ENCODE measurements around the gene CELA2A.
"Not testable (repeated sequence)": the region's sequence is repeated elsewhere in the genome, so short reads cannot be mapped to it uniquely, and the experiment has no call there.

DNA sequence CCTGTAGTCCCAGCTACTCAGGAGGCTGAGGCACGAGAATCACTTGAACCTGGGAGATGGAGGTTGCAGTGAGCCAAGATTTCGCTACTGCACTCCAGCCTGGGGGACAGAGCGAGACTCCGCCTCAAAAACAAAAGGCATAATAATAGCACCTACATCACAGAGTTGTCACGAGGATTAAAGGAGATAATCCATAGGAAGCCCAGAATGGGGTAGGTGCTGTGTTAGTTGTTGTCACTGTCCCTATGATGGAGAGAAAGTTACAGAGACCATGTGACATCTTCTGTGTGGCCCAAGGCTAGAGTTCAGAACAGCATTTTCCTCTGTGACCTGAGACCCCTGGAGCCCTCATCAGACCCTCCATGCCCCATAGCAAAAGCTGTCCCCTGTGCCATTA is 7.4 kb downstream of the CELA2A start:
- TF ChIP-seq POLR2AphosphoS5 (IDR thresholded peaks at IDR 0.05), result not testable (repeated sequence)
- TF ChIP-seq, protein P1, sequence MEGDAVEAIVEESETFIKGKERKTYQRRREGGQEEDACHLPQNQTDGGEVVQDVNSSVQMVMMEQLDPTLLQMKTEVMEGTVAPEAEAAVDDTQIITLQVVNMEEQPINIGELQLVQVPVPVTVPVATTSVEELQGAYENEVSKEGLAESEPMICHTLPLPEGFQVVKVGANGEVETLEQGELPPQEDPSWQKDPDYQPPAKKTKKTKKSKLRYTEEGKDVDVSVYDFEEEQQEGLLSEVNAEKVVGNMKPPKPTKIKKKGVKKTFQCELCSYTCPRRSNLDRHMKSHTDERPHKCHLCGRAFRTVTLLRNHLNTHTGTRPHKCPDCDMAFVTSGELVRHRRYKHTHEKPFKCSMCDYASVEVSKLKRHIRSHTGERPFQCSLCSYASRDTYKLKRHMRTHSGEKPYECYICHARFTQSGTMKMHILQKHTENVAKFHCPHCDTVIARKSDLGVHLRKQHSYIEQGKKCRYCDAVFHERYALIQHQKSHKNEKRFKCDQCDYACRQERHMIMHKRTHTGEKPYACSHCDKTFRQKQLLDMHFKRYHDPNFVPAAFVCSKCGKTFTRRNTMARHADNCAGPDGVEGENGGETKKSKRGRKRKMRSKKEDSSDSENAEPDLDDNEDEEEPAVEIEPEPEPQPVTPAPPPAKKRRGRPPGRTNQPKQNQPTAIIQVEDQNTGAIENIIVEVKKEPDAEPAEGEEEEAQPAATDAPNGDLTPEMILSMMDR (IDR thresholded peaks at IDR 0.05), result not testable (repeated sequence)

Measured in breast epithelium (tissue), 3 donors.